Stimulated activated CD4-positive, alpha-beta T cell treated with anti-CD3 and anti-CD28 coated beads, Interleukin-12 subunit alpha, Interleukin-12 subunit beta, amount 100 ng/mL, for 48 hours (primary cell): Measurements from ENCODE around the gene LNP1.
"Not testable (repeated sequence)": the region's sequence is repeated elsewhere in the genome, so short reads cannot be mapped to it uniquely, and the experiment has no call there.

ENCODE experiments used
- DNase-seq, 3 donors: peaks; one replicate each; pipeline ENCODE4 v3.0.0-alpha.2; 2020; ENCODE audit warnings: low read depth in 2 of 3, low spot score in 1 of 3

LNP1 gene

GRCh38 chr3:100471444-100471843 is 70.1 kb downstream of the LNP1 start:
- no peak for DNase-seq

DNA sequence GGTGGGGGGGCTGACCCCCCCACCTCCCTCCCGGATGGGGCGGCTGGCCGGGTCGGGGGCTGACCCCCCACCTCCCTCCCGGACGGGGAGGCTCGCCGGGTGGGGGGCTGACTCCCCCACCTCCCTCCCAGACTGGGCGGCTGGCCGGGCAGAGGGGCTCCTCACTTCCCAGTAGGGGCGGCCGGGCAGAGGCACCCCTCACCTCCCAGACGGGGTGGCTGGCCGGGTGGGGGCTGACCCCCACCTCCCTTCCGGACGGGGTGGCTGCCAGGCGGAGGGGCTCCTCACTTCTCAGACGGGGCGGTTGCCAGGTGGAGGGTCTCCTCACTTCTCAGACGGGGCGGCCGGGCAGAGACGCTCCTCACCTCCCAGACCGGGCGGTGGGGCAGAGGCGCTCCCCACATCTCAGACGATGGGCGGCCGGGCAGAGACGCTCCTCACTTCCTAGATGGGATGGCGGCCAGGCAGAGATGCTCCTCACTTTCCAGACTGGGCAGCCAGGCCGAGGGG is 76.6 kb downstream of the LNP1 start:
- not testable (repeated sequence) for DNase-seq

- not testable (repeated sequence) for DNase-seq
Observed at GRCh38 chr3:100478521-100478920, 77.2 kb downstream of the LNP1 start.

- DNase-seq = no peak
Observed at GRCh38 chr3:100480081-100480480, 78.7 kb downstream of the LNP1 start.

DNA sequence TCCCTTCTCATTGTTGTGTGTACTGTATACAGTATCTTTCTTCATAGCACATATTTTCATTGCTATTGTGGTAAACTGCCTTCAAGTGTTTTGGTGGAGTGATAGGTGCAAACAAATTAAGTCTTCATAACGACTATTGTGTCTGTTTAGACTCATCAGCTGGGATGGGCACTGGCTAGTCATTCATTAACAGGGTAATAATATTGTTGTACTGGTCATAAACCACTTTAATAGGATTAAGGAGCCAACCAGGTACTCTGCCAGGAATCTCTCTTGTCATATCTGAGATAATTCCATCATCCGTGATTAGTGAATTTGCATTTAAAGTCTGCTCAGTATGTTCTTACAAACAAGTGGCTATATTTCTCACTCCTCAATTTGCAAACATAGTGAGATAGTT is 80.8 kb downstream of the LNP1 start:
- DNase-seq = no peak

GRCh38 chr3:100483529-100483928 is 82.2 kb downstream of the LNP1 start:
- DNase-seq = no peak

- no peak for DNase-seq
Observed at GRCh38 chr3:100486808-100487207, 85.5 kb downstream of the LNP1 start.

DNA sequence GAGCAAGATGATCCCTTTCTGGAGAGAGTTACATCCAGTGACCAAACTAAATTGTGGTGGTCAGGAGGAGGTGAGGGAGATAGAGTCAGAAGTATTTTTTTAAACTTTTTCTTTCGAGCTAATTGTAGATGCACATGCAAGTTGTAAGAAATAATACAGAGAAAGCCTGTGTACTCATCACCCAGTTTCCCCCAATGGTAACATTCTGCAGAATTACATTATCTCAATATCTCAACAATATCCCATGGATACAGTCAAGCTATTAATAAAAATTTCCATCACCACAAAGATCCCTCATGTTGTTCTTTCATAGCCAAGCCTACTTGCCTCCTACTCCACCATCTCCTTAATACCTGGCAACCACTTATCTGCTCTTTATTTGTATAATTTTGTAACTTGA is 87.8 kb downstream of the LNP1 start:
- no peak for DNase-seq

DNA sequence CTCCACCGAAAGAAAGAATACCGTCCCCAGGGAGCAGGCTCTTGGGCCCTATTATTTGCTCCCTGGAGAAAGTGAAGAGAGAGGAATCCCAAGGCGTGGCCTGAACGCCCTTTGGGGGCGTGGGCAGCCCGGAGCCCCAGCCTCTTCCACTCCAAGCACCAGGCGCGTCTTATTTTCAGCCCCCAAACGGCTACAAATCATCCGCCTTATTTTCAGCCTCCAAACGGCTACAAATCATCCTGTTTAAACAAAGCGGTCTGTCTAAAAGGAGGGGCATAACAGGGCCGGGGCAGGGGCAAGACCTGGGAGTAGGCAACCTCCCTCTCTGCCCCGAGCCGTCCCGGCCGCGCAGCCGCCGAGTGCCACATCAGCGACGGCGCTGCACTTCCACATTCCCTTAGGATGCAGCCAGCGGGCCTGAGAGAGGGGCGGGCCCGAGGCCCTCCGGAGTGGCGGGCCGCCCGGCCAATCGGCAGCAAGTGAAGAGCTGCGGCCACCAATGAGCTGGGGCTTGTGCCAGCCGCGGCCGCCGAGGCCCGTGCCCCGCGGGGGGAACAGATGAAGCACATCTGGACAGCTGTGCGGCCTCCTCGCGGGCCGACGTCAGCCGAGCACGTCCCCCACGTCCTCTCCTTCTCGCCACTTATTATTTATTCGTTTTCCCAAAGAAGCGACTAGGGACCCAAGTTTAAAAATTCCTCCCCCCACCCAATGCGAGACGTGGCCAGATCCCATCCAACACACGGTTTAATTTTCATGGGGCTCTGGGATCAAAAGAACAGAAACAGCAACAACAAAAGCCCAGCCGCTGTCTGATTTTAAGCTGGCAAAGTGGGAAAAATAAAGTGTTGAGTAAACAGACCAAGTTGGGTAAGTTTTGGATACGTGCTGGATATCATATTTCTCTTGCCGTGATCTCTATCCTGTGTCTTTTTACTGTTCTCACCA is 91.0 kb downstream of the LNP1 start, which contains the start of gene TMEM45A:
Gene TMEM45A, plus strand, starts transcription at position 561 of the 948 bp plus-strand sequence. CDS start 62,593 bp downstream, outside the sequence.
- DNase-seq = peak; percentile 76

DNA sequence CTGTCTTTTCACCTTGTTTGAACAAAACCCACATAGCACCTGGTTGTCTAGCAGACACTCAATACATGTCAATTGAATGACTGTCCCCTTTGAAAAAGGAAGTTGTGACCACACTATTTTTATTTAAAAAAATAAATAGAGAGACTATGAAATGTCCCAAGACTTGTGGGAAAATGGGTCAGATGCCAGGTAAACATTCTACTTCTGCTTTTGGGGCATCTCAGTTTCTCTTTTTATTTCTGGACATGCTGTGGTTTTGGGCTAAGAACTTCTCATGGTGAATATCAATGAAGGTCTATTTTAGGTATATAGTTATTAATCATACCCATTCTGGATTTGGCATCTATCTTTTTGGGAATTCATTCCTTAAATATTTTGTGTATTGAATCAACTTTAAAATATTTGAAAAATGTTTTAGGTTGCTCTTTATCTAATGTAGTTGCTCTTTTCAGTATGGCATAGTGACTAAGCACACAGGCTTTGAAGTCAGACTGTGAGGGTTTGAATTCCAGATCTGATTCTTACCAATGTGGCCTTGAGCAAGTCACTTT is 95.4 kb downstream of the LNP1 start:
- DNase-seq = no peak

- DNase-seq = no peak
Observed at GRCh38 chr3:100499651-100500050, 98.3 kb downstream of the LNP1 start.

DNA sequence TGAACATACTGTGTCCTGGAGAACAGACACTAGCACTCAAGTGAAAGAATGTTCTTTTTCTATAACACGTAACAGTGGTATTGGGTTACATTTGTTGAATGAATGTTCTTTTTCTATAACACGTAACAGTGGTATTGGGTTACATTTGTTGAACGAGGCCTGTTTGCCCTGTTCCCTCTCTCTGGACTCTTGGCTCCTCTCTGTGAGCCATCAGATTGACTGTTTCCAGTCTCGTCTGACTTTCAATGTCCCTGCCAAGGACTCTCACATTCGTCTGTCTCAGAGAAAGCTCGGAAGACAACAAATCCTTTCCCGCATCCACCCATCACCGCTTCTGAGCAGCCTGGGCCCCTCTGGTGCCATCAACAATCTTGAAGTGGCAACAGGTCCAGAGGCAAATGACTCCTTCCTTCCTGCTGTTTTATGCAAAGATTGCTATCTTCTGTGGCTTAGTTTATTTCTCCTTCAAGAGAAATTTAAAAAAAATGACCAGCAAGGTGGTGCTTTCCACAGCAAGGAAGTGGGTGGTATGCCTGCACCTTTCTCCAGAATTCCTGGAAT is 99.1 kb downstream of the LNP1 start:
- no peak for DNase-seq

- DNase-seq = no peak
Observed at GRCh38 chr3:100503448-100503847, 102.1 kb downstream of the LNP1 start.
